Hematopoietic multipotent progenitor cell (in vitro differentiated cells): ENCODE data around the gene GBE1. TPM values are rescaled to one million over a fixed set of nuclear protein-coding genes. Genes with fewer than 3 reads are reported as not detected.
"Not testable (repeated sequence)": the region's sequence is repeated elsewhere in the genome, so short reads cannot be mapped to it uniquely, and the experiment has no call there.

ENCODE experiments used
- DNase-seq, 3 donors: peaks; one replicate each; pipeline ENCODE4 v3.0.0-alpha.2; 2011 to 2015; ENCODE audit warnings: low read depth in 2 of 3, low spot score in 2 of 3
- total RNA-seq: library from RNA; depleted of rRNA; stranded (reverse); fragments of >200 nt; gene quantifications from one replicate; pipeline ENCODE4 v1.2.3, GENCODE V29; 2012

Gene GBE1
- total RNA-seq, 1 donor: 13.5 TPM

DNA sequence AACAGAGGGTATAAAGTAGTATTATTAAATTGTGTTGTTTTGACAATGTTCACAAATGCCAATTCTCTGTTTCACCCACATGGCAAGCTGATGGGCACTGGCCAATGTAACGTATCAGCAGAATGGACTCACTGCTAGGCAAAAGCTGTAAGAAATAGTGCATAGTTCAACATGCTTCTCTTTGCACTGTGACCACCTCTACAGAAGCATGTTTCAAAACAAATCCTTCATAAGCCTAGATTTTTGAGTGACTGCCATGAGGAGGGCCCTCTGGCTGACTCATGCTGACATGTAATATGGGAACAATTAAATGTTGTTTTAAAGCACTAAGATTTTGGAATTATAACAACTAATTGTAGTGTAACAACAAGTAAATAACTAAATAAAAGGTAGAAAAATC, 3.2 kb downstream of the GBE1 start:
- no peak for DNase-seq

DNA sequence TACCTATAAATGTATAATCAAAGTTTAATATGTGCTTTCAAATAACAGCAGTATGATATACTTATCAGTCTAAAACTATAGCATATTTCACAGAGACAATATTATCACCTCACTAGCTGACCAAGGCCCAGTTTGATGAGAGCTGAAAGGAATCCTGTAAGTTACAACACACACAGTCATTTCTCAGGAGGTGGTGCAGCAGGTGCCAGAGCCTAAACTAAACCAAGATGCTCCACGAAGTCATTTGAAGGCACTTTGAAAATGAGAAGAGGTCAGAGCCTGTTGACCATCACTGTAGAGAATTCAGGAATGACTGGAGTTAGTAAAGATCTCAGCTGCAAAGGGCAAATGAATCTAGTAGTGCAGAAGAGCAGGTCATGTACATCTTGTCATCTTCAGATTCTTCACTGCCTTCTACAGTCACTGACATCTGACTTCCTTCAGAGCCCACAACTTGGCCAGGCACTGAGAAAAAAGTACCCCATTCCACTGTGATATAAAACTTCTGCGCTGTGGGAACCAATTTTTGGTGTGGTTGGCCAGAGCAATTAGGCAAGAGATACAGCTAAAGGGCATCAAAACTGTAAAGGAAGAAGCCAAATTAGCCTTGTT, 7.9 kb downstream of the GBE1 start:
- peak in 1 of 3 donors; percentile 9 for DNase-seq

DNA sequence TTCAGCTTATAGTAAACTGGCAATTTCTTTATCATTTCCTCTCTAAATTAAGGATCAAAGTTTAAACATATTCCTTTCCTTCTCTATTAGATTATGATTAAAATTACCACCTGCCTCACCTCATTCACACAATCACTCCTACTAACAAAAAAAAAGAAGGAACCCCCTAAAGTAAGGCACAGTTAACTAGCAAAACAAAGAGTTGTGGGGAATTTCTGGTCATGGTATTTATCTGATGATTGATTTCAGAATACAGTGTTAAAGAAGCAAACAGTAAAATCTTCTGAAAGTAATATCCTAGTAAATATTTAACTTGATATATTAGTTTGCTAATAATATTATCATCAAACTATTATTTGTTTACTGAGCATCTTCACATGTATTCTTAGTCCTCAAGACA, 8.8 kb downstream of the GBE1 start:
- DNase-seq: no peak

DNA sequence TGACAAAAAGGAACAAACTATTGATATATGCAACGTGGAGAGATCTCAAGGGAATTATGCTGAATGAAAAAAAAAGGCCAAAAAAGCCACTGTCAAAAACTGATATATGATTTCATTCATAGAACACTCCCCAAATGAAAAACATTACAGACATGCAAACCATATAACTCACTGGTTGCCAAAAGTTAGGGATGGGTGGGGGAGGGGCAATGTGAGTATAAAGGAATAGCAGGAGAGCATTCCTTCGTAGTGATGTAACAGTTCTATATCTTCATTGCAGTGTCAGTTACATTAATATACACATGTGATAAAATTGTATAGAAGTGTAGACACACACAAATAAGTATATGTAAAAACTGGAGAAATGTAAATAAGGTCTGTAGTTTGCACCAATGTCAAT, 12.2 kb downstream of the GBE1 start:
- no peak for DNase-seq

DNA sequence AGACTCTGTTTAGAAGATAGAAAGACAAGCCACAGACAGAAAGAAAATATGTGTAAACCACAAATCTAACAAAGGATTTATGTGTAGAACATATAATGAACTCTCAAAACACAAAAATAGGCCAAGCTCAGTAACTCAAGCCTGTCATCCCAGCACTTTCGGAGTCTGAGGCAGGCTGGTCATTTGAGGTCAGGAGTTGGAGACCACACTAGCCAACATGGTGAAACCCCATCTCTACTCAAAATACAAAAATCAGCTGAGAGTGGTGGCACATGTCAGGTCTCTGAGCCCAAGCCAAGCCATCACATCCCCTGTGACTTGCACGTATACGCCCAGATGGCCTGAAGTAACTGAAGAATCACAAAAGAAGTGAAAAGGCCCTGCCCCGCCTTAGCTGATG, 14.2 kb downstream of the GBE1 start:
- not testable (repeated sequence) for DNase-seq

DNA sequence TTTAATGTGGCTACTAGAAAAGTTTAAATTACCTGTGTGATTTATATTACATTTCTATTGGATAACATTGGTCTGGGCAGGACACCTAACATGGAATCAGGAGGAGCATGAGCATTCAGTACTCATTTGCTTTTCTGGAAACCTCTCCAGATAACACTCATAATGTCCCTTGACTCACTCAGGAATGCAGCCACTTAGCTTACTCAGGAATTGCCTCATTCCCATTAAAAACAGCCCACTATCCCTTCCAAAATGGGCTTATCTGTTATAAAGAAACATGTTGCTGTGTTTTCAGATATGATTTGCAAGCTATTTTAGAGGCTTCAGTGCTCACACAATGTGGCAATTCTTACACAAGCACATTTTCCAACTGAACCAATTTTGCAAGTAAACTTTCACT, 17.1 kb downstream of the GBE1 start:
- DNase-seq: no peak

DNA sequence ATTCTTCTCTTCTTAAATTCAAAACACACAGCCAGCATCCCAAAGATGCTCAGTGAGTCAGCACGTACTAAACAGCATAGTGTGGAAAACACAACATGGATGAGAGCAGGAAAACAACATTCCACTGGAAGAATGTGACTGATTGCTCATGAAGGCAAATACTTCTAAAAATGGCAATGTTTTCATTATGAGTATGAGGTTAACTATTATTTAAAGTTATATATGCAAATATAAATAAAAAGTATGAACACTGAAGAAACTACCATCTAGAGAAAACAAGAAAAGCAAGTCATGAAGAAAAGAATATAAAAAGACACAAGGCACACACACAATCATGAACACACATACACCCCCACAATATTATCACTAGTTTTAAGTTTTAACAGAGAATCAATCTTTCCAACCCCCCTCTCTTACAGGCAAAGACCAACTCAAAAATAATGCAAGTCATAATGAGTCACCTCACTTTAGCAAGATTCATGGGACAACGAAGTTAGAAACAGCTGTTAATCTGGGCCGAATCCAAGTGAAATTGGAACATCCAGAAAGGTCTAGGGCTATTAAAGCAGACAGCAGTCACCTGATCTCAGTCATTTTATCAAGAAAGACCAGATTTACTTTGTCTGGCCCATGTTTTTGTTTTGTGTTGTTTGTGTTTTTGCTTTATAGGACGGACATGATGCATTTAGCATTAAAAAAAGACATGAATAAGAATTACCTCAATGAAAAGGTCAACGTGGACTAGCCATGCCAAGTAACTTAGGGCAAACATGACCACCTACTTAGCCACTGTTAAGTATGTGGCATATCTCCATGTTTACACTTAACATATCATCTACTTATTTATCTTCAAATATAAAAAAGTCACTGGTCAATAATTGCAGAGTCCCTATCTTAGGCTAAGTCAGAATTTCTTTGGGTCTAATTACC, 18.1 kb downstream of the GBE1 start:
- DNase-seq: peak in 2 of 3 donors; percentile 66 to 90

DNA sequence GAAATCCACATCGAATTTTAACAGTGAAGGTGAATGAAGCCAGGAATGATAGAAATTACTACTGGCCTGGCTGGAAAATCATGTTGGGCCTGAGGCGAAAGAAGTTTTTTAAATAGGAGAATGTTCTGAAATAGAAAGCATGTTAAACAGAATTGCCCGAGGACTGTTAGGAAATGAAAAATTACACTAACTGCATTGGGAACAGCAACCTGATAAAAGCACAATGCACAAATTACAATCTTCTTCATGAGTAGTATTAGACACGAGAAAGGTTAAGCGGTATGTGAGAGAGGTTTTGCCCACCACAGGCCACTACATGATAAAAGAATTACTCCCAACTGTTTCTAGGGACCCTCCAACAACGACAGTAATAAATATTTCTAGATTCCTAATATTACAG, 18.9 kb downstream of the GBE1 start:
- no peak for DNase-seq

DNA sequence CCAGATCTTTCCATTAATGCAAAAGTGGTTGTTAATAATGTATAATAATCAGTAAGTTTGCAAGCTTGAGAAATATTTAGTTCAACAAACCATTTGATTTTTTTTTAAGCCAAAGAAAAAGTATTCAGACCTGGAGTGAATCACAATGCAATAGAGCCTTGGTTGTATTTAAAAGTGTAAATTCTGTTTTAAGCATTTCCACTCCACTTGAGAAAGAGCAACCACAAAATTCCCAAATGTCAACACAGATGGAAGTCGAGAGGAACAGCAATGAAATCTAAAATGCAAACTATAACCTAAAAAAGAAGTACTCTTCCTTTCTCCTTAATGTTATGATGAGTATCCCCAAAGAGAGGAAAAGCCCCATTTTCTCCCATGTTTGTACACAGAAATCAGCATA, 20.2 kb downstream of the GBE1 start:
- no peak for DNase-seq

DNA sequence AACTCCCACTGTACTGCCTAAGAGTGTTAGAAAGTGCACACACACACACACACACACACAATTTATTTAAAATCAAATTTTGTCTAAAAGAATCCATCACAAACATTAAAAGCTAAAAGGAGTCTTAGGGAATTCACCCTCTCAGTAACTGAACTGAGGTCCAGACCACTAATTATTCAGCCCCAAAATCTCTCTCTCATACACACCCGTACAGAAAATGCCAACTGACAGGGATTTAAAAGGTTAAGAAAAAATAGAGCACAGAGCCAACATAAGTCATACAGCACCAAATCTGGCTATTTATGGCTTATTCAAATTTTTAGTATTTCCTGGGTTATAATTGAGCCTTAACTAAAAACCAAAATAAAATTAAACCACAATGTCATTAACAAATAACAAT, 20.7 kb downstream of the GBE1 start:
- DNase-seq: no peak

DNA sequence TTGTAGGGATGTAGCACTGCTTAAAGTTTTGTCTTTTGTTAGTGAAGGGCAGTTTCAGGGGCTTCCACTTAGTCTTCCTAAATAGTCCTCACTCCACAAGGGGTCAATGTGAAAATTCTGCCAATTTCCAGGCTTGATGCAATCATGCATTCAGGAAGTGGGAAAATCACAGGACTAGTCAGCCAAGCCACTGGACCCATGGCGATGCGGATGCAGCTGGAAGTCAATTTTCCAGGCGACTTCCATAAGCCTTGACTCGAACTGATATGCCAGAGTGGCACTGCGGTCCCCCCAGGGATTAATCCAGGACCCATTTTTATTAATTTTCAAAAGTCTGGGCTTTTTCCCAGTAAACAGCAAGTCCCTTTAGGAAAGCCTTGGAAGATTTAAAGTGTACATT, 26.1 kb downstream of the GBE1 start:
- DNase-seq: no peak

DNA sequence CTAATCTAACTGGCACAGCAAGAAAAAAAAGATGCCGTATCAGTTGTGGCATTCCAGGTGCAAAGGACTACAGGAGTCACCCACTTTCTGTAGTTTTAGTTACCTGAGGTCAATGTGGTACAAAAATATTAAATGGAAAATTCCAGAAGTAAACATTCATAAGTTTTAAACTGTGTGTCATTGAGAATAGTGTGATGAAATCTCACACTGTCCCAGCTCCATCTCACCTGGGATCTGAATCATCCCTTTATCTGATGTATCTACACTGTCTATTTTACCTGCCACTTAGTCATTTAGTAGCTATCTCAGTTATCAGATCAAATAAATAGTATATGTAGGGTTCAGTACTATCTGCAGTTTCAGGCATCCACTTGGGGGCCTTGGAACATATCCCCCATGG, 26.7 kb downstream of the GBE1 start:
- no peak for DNase-seq

DNA sequence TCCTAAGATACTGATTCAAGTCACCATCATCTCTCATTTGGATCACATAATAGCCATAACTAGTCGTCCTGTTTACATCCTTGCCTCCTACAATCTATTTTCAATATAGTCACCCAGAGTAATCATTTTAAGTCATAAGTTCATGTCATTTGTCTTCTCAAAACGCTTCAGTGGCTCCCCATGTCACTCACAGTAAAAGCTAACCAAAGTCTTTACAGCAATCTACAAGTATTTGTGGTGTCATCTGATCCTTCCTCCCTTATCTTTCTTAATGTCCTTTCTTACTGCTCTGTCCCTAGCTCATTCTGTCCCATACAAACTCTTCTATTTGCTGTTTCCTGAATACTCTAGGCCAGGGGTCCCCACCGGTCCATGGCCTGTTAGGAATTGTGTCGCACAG, 28.8 kb downstream of the GBE1 start:
- DNase-seq: no peak

DNA sequence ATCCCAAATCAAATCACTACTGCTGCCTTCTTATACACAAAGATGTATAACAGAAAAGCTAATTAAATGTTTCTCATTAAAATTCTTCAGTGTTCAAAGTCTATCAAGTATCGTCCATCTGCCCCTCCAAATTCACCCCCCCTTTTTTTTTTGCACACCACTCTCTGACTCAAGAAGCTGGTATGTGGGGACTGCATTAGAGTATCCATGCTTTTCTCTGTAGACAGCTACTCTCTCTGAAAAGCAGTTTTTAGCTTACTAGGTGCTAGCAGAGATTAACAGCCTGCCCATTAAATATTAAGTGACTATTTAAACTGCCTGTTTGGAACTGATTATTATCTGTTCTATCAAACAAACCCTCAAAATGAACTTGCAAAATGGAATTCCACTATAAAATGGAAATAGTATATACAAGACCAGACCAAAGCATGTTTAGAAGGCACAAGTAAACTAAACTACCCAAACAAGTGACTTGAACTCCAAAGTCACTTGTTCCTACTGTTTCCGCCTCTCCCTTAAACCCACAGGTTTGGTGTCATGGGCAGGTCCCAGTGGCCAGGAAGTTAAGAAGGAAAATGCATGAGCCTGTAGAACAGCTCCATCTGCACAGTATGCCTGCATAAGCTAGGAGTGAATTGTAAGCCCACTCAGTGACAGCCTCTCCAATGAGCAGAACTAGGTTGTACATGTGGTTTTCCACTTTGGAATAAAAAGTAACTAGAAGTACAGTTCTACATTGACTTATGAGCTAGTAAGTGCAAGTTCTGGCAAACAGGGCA, 32.5 kb downstream of the GBE1 start:
- DNase-seq: no peak

DNA sequence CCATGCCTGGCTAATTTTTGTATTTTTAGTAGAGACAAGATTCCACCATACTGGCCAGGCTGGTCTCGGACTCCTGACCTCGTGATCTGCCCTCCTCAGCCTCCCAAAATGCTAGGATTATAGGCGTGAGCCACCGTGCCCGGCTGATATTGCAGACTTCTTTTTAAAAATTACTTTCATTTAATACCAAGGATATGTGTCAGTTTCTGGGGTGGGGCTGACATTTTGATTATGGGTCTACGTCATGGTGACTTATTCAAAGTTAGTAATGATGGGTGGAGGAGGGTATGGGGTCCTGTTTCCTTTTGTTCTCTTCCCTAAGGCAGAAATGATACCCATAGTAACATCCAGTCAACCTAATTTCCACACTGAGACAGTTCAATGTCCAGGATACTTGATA, 34.7 kb downstream of the GBE1 start:
- DNase-seq: no peak

DNA sequence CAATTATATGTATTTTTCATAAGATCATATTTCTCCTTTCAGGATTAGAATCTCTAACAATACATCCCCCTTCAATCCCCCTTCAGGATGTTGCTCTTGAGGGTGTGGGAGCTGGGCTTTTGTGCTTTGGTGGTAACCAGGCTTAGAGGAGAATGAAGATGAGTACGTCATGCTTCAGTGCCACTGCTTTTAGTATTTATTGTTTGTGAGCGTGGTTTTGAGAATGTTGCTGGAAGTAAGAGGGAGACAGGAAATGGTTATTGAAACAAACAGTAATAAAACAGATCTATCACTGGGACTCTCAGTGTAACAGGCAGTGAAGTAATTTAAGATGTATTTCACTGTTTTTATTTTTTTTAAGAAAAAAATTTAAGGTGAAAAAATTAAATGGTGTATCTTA, 35.3 kb downstream of the GBE1 start:
- DNase-seq: no peak

DNA sequence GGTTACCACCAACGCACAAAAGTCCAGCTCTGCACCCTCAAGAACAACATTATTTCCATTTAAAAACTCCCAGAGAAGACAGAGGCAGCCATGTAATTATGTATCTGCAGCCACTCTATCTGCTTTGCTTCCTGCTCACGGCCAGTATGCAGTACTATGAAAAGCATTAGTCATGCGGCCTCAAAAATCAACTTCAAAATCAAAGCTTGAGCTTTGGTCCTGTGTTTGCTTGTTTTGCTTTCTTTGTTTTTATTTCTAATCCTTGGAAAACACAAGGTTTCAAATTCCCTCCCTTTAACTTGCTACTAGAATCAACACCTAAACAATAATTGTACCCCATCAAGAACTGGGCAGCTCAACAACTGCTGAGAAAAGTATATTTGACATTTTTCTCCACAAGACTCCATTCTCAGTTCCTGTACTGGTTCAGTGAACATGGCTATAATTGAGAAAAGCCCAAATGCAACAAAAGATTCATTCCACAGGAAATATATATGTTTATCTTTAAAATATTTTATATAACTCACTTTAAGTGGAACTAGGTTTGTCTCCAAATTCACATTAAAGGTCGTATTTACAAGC, 37.6 kb downstream of the GBE1 start:
- peak in 1 of 3 donors; percentile 3 for DNase-seq

DNA sequence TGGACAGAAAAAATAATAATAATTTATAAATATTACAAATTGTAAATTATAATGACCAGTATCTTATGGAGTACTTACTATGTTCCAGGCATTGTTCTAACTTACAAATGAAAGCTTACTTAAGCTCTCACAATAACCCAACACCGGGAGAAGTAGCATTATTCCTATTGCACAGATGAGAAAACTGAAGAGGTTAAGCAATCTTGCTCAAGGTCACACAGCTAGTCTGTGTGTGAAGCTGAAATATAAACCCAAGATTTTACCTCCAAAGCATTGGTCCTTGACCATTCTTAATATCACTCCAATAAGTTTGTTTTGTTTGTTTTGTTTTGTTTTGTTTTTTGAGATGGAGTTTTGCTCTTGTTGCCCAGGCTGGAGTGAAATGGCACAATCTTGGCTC, 43.1 kb downstream of the GBE1 start:
- DNase-seq: no peak

DNA sequence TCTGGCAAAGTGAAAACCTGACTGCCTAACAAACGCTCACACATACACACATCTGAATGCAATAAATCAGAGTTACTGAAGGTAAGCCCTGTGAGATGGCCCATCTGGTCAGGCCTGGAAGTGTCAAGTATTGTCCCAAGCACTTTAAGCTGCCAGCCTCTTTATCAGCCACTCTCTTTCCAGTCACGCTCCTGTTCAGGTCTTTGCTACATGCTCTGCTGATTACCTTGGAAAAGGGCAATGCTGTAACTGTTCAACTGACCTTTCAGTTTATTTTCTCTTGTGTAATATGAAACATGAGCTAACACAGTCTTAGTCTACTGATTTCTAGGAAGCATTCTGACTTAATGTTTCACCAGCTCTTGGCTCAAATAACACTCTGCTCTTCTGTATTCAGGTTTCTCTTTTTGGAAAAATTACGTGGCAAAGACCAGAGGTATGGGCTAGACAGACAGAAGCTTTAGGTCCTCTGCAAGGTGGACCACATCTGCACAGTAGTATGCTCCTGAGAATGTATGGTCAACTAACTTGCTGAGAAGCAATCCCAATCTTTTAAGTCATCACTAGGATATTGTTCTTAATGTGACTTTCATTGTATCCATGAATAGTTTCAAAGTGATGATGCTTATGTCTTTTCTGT, 44.5 kb downstream of the GBE1 start:
- no peak for DNase-seq

DNA sequence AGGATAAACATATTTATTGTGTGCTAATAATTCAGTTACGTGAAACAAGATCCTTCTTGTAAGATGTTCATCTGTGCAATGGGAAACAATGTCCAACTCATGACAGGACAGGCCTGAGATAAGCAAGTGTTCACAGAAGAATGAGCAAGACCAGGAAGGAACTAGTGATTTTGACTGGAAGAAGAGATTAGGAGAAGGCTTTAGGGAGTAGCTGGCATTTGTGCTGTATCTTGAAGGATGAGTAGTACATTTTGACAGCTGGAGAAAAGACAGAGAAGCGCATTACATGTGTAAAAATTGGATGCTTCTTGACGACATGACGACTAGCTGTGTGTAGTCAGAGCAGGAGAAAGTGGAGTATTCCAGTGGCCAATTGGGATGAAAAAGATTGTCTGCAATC, 48.4 kb downstream of the GBE1 start:
- DNase-seq: no peak

DNA sequence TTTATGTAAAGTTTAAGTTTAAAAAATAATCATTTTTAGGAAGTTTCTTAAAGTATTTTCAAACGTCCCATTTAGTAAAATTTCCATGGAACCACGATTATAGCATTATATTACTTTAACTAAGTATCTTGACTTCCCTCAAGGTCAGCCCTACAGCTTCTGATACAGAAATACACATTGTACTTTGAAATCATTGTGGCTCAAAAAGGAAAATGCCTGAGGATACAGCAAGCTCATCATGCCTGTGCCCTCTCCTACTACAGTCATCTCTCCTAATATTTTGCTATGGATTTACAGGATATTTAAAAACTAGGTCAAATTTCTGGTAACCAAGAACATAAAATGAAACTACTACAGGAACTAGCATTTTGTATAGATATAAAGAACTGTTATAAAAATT, 51.8 kb downstream of the GBE1 start:
- no peak for DNase-seq
